Endothelial cell of umbilical vein (primary cell): ENCODE results near the gene ANO7. TPM values are rescaled to one million over a fixed set of nuclear protein-coding genes. Genes with fewer than 3 reads are reported as not detected.

ENCODE experiments used
- BruUV-seq: library from RNA; stranded (reverse); fragments of 400-500 nt; replicated peaks from 2 replicates; lab custom pipeline; 2021; lab: Mats Ljungman, UMichigan
- CTCF ChIA-PET: fragments of 300-600, 350-600 bp; sonication (Branson Sonifier 250); formaldehyde crosslinking; loops from one replicate; lab custom pipeline; 2021; ENCODE audit warnings: antibody characterized with exemption, inconsistent platforms; lab: Charles Lee
- POLR2A ChIA-PET: fragments of 300-600, 350-600 bp; sonication (Branson Sonifier 250); formaldehyde crosslinking; loops from one replicate; lab custom pipeline; 2021; ENCODE audit warnings: antibody characterized with exemption, inconsistent platforms; lab: Charles Lee
- DNase-seq: peaks from one replicate; pipeline ENCODE4 v3.0.0-alpha.2; 2011; ENCODE audit warnings: low read depth, low spot score
- FAIRE-seq: peaks from 2 replicates; lab custom pipeline; 2011; peaks lifted over from hg19 to GRCh38; lab: Jason Lieb, UNC
- H2AFZ ChIP-seq: 2 replicates; pipeline ENCODE4 v1.6.0; 2012; ENCODE audit warnings: low read depth, low read length, control low read depth, inconsistent platforms
- H3K27ac ChIP-seq: 2 replicates; pipeline ENCODE4 v1.5.1; 2011; ENCODE audit warnings: low read depth, mild to moderate bottlenecking, control low read depth, low read length, moderate library complexity; ENCODE audit not compliant: insufficient read depth
- H3K27me3 ChIP-seq, 2 experiments: 2 replicates each; pipeline versions ENCODE4 v1.6.0 to v1.6.1; 2011; ENCODE audit warnings: low read length in 2 of 2, mixed read lengths in 1 of 2; ENCODE audit not compliant: control insufficient read depth in 2 of 2, insufficient read depth in 2 of 2
- H3K36me3 ChIP-seq, 2 experiments: 2 replicates in 1 of 2; 3 replicates in 1 of 2; pipeline ENCODE4 v1.5.1; 2011; ENCODE audit warnings: low read length in 2 of 2, mild to moderate bottlenecking in 1 of 2, moderate library complexity in 1 of 2; ENCODE audit not compliant: control insufficient read depth in 2 of 2, insufficient read depth in 2 of 2; ENCODE audit errors: extremely low read depth in 1 of 2
- H3K4me1 ChIP-seq: 3 replicates; pipeline ENCODE4 v1.5.1; 2011; ENCODE audit warnings: mild to moderate bottlenecking, low read length; ENCODE audit not compliant: control insufficient read depth, insufficient read depth; ENCODE audit errors: extremely low read depth
- H3K4me2 ChIP-seq: 2 replicates; pipeline ENCODE4 v1.6.1; 2011; ENCODE audit warnings: low read length, control low read depth, mixed read lengths; ENCODE audit not compliant: insufficient read depth
- H3K4me3 ChIP-seq, 3 experiments: fragments of 200-600 bp in 1 of 3; sonication (generic), shearing (Covaris generic) in 1 of 3; replicated peaks in 1 of 3; 2 replicates each; pipeline ENCODE4 v1.5.1; 2011 to 2016; ENCODE audit warnings: control low read depth in 3 of 3, low read length in 3 of 3, mild to moderate bottlenecking in 2 of 3, inconsistent platforms in 1 of 3, low read depth in 1 of 3, moderate library complexity in 1 of 3; ENCODE audit not compliant: insufficient read depth in 1 of 3
- H3K79me2 ChIP-seq: 2 replicates; pipeline ENCODE4 v1.6.0; 2012; ENCODE audit warnings: low read length, inconsistent platforms; ENCODE audit not compliant: control insufficient read depth, insufficient read depth
- H3K9ac ChIP-seq: replicated peaks from 2 replicates; pipeline ENCODE3; 2011; ENCODE audit warnings: low read length, control low read depth; ENCODE audit not compliant: insufficient read depth; ENCODE audit errors: extremely low read depth
- H3K9me1 ChIP-seq: replicated peaks from 3 replicates; pipeline ENCODE4 v1.6.0; 2011; ENCODE audit warnings: mild to moderate bottlenecking, low read length; ENCODE audit not compliant: control insufficient read depth, insufficient read depth; ENCODE audit errors: extremely low read depth
- H3K9me3 ChIP-seq: replicated peaks from 2 replicates; pipeline ENCODE4 v1.5.1; 2012; ENCODE audit warnings: low read length, inconsistent platforms; ENCODE audit not compliant: control insufficient read depth, insufficient read depth
- H4K20me1 ChIP-seq: replicated peaks from 2 replicates; pipeline ENCODE3; 2011; ENCODE audit warnings: mild to moderate bottlenecking, low read length; ENCODE audit not compliant: control insufficient read depth, insufficient read depth; ENCODE audit errors: extremely low read depth
- CTCF ChIP-seq, 2 donors: IDR thresholded peaks; 1 replicate in 1 of 2; 2 replicates in 1 of 2; pipeline ENCODE4 v1.5.1; 2011; ENCODE audit warnings: low read length in 2 of 2, mild to moderate bottlenecking in 2 of 2, moderate library complexity in 2 of 2, control low read depth in 1 of 2, inconsistent platforms in 1 of 2, low read depth in 1 of 2; ENCODE audit not compliant: insufficient read depth in 1 of 2; ENCODE audit errors: extremely low read depth in 1 of 2
- EZH2 ChIP-seq: IDR thresholded peaks from 2 replicates; pipeline ENCODE4 v1.6.1; 2012; ENCODE audit warnings: borderline replicate concordance, low read depth, mild to moderate bottlenecking, moderate library complexity, low read length, inconsistent platforms; ENCODE audit not compliant: severe bottlenecking
- FOS ChIP-seq: IDR thresholded peaks from 2 replicates; pipeline ENCODE4 v1.6.1; 2011; ENCODE audit warnings: mild to moderate bottlenecking, low read length, moderate library complexity, borderline replicate concordance; ENCODE audit not compliant: insufficient read depth
- GATA2 ChIP-seq: IDR thresholded peaks from 2 replicates; pipeline ENCODE4 v1.7.0; 2011; ENCODE audit warnings: low read depth, mild to moderate bottlenecking, moderate library complexity, mixed read lengths, low read length; ENCODE audit not compliant: insufficient read length, insufficient read depth
- JUN ChIP-seq: IDR thresholded peaks from 2 replicates; pipeline ENCODE4 v1.6.1; 2011; ENCODE audit warnings: borderline replicate concordance, low read depth; ENCODE audit not compliant: insufficient read length, insufficient read depth
- MAX ChIP-seq: IDR thresholded peaks from 2 replicates; pipeline ENCODE4 v1.6.1; 2011; ENCODE audit not compliant: insufficient read depth, insufficient read length
- MYC ChIP-seq: IDR thresholded peaks from one replicate; pipeline ENCODE4 v1.6.1; 2011; ENCODE audit warnings: mild to moderate bottlenecking, low read depth, low read length
- POLR2A ChIP-seq: IDR thresholded peaks from 2 replicates; pipeline ENCODE4 v1.6.1; 2012; ENCODE audit warnings: low read depth, mild to moderate bottlenecking, control low read depth, low read length
- POLR2AphosphoS5 ChIP-seq: IDR thresholded peaks from 2 replicates; pipeline ENCODE4 v1.6.1; 2012; ENCODE audit warnings: low read depth, mild to moderate bottlenecking, control low read depth, low read length, moderate library complexity; ENCODE audit not compliant: insufficient read depth
- dilution Hi-C: fragments of 300-500 bp; cut with MboI; formaldehyde crosslinking; loops from one replicate; pipeline ENCODE4 v1.15.0; 2019; ENCODE audit warnings: low sequenced_read_pairs; ENCODE audit not compliant: extremely low pct_ligation_motif_present
- intact Hi-C: fragments of 100-400 bp; cut with micrococcal nuclease; formaldehyde crosslinking; loops from one replicate; pipeline ENCODE4 v1.10.0; 2022
- polyA plus RNA-seq, 4 experiments: library from polyadenylated mRNA; depleted of rRNA in 3 of 4; stranded (reverse) in 3 of 4; unstranded in 1 of 4; fragments of >200 nt; gene quantifications; 2 replicates each; pipeline versions ENCODE4 v1.2.1 to v1.2.3, GENCODE V29; 2011 to 2012; ENCODE audit warnings: missing spikeins in 1 of 4
- total RNA-seq: library from RNA; stranded (reverse); gene quantifications from 2 replicates; pipeline ENCODE4 v1.2.3, GENCODE V29; 2021

The ANO7 gene
- total and polyA plus RNA-seq, 2 donors (not counting 3 experiments of a cell fraction or from before 2014, with no cell fraction given) = 0.81 to 2.5 TPM

GRCh38 chr2:241268716-241269445 is 80.4 kb downstream of the ANO7 start:
- Histone ChIP-seq H3K36me3 (peaks cover 14 to 18% of the 10 kb centered on the region in 2 experiments), H3K9ac (no peak overlapping the region), H3K9me3 (no peaks in the 10 kb centered on the region), H3K4me3 (no peak overlapping the region), H3K4me2 (no peak overlapping the region), H3K27me3 (no peaks in the 10 kb centered on the region), H3K4me1 (peaks cover 27% of the 10 kb centered on the region), H3K27ac (no peak overlapping the region), H3K9me1 (no peaks in the 10 kb centered on the region), H2AFZ (no peak overlapping the region), H4K20me1 (peaks cover 9% of the 10 kb centered on the region), H3K79me2 (peaks cover 75% of the 10 kb centered on the region)
- no peak for TF ChIP-seq JUN
- CTCF ChIA-PET = interaction anchor here (1.6 kb wide), 1 partner anchor 14 kb away, joined by 6 read pairs; no protein-coding TSS in a partner anchor
- DNase-seq = no peak
- no TSS peak for BruUV-seq
- intact Hi-C loops (no loop called here), dilution Hi-C loops (no loop called here)
- POLR2A ChIA-PET = no interaction called here
- peak; percentile 66 for FAIRE-seq

GRCh38 chr2:241269707-241270520 is 81.4 kb downstream of the ANO7 start:
- ChIA-PET POLR2A (no interaction called here), CTCF (interaction anchor here (1.6 kb wide), 1 partner anchor 13 kb away, joined by 6 read pairs; no protein-coding TSS in a partner anchor)
- Histone ChIP-seq H3K9me1 (no peaks in the 10 kb centered on the region), H3K27ac (no peak overlapping the region), H3K79me2 (peaks cover 73% of the 10 kb centered on the region), H3K4me1 (peaks cover 27% of the 10 kb centered on the region), H2AFZ (no peak overlapping the region), H3K9ac (peak overlapping the region; percentile 3), H3K9me3 (no peaks in the 10 kb centered on the region), H3K4me3 (no peak overlapping the region), H3K4me2 (peak overlapping the region; percentile 95), H3K36me3 (peaks cover 12 to 15% of the 10 kb centered on the region in 2 experiments), H3K27me3 (no peaks in the 10 kb centered on the region), H4K20me1 (peaks cover 9% of the 10 kb centered on the region)
- no TSS peak for BruUV-seq
- peak; percentile 12 for FAIRE-seq
- TF ChIP-seq CTCF (IDR thresholded peaks at IDR 0.05; ENCODE audit: extremely low read depth in 1 of 2, insufficient read depth in 1 of 2, low read depth in 1 of 2, low read length in 2 of 2) (no peak), GATA2 (no peak), POLR2A (no peak), MAX (no peak), POLR2AphosphoS5 (no peak), EZH2 (no peak), FOS (no peak), MYC (no peak), JUN (no peak)
- DNase-seq = no peak
- intact Hi-C loops = no loop called here
- dilution Hi-C loops = no loop called here
